ENCODE data around the gene SIDT1.
A peak's percentile ranks its signal among the peaks of the same experiment; 100 is the strongest.

The SIDT1 gene

GRCh38 chr3:113606539-113607218, 74.3 kb downstream of the SIDT1 start:
- peak in 1 of 2 experiments; percentile 76 for DNase-seq (ENCODE audit: low read depth in 1 of 2, low spot score in 1 of 2)
- Histone ChIP-seq H3K27ac (replicated peaks) (no peak overlapping the region), H3K4me3 (replicated peaks; ENCODE audit: insufficient read depth, low read length) (no peak overlapping the region), H3K27me3 (ENCODE audit: insufficient read depth, poor library complexity, severe bottlenecking) (no peaks in the 10 kb centered on the region)
- TF ChIP-seq CTCF (IDR thresholded peaks at IDR 0.05; ENCODE audit: insufficient read depth, low read length) = no peak
- peak; percentile 89 for TF ChIP-seq POLR2AphosphoS5 (IDR thresholded peaks at IDR 0.05; ENCODE audit: low read depth)
- TF ChIP-seq GABPA (IDR thresholded peaks at IDR 0.05; ENCODE audit: low read depth) = peak; percentile 58; the same call in 1 of the 2 replicates
- peak; percentile 68; the same call in 1 of the 2 replicates for TF ChIP-seq SPI1 (IDR thresholded peaks at IDR 0.05; ENCODE audit: borderline replicate concordance, low read depth)
- no peak for TF ChIP-seq REST (IDR thresholded peaks at IDR 0.05; ENCODE audit: insufficient replicate concordance, low read depth)

- DNase-seq (ENCODE audit: low read depth in 1 of 2, low spot score in 1 of 2) = no peak
- H3K27ac ChIP-seq (replicated peaks) = no peak overlapping the region
- no peak for TF ChIP-seq REST (IDR thresholded peaks at IDR 0.05; ENCODE audit: insufficient replicate concordance, low read depth)
- TF ChIP-seq GABPA (IDR thresholded peaks at IDR 0.05; ENCODE audit: low read depth) = no peak
- TF ChIP-seq SPI1 (IDR thresholded peaks at IDR 0.05; ENCODE audit: borderline replicate concordance, low read depth) = no peak
- no peak for TF ChIP-seq CTCF (IDR thresholded peaks at IDR 0.05; ENCODE audit: insufficient read depth, low read length)
- TF ChIP-seq POLR2AphosphoS5 (IDR thresholded peaks at IDR 0.05; ENCODE audit: low read depth) = no peak
- no peaks in the 10 kb centered on the region for H3K27me3 ChIP-seq (ENCODE audit: insufficient read depth, poor library complexity, severe bottlenecking)
- H3K4me3 ChIP-seq (replicated peaks; ENCODE audit: insufficient read depth, low read length) = no peak overlapping the region
These were observed 74.9 kb downstream of the SIDT1 start for GRCh38 chr3:113607219-113607596.

GRCh38 chr3:113614402-113614801, 82.0 kb downstream of the SIDT1 start:
- no peaks in the 10 kb centered on the region for H3K27me3 ChIP-seq (ENCODE audit: insufficient read depth, poor library complexity, severe bottlenecking)

More at GRCh38 chr3:113614402-113614801, 82.0 kb downstream of the SIDT1 start:
- H3K4me3 ChIP-seq (replicated peaks; ENCODE audit: insufficient read depth, low read length) = no peak overlapping the region
- TF ChIP-seq SPI1 (IDR thresholded peaks at IDR 0.05; ENCODE audit: borderline replicate concordance, low read depth) (no peak), REST (IDR thresholded peaks at IDR 0.05; ENCODE audit: insufficient replicate concordance, low read depth) (no peak), GABPA (IDR thresholded peaks at IDR 0.05; ENCODE audit: low read depth) (no peak), CTCF (IDR thresholded peaks at IDR 0.05; ENCODE audit: insufficient read depth, low read length) (no peak), POLR2AphosphoS5 (IDR thresholded peaks at IDR 0.05; ENCODE audit: low read depth) (no peak)
- peak in 1 of 2 experiments; percentile 34 for DNase-seq (ENCODE audit: low read depth in 1 of 2, low spot score in 1 of 2)
- H3K27ac ChIP-seq (replicated peaks) = peak overlapping the region; percentile 5; the same call in 1 of the 2 replicates

Measured in HL-60 (cell line).